HG02610 (cell line): ENCODE data around the gene VWC2.

Source experiments
- ATAC-seq: cut with Tn5 transposase; IDR thresholded peaks from one replicate; pipeline ENCODE4 v1.9.1; 2021; ENCODE audit warnings: mild to moderate bottlenecking, moderate library complexity; ENCODE audit not compliant: unreplicated experiment

Gene VWC2

GRCh38 chr7:49781996-49782395, 8.6 kb downstream of the VWC2 start:
- ATAC-seq = no peak

GRCh38 chr7:49783446-49783845, 10.0 kb downstream of the VWC2 start:
- ATAC-seq = no peak

GRCh38 chr7:49787980-49788379, 14.5 kb downstream of the VWC2 start:
- no peak for ATAC-seq

- no peak for ATAC-seq
These were observed 15.1 kb downstream of the VWC2 start for GRCh38 chr7:49788455-49789059.

GRCh38 chr7:49789736-49790135, 16.3 kb downstream of the VWC2 start:
- no peak for ATAC-seq

- no peak for ATAC-seq
These were observed 16.8 kb downstream of the VWC2 start for GRCh38 chr7:49790209-49790608.

GRCh38 chr7:49791088-49791741, 17.8 kb downstream of the VWC2 start:
- ATAC-seq = peak; percentile 74

- no peak for ATAC-seq
These were observed 24.7 kb downstream of the VWC2 start for GRCh38 chr7:49797987-49798660.

- ATAC-seq = no peak
These were observed 26.6 kb downstream of the VWC2 start for GRCh38 chr7:49800031-49800430.

- ATAC-seq = no peak
These were observed 29.2 kb downstream of the VWC2 start for GRCh38 chr7:49802600-49802999.

GRCh38 chr7:49803812-49804211, 30.4 kb downstream of the VWC2 start:
- no peak for ATAC-seq

GRCh38 chr7:49805371-49806007, 32.1 kb downstream of the VWC2 start:
- ATAC-seq = no peak

- no peak for ATAC-seq
These were observed 39.1 kb downstream of the VWC2 start for GRCh38 chr7:49812534-49812933.

GRCh38 chr7:49817279-49817678, 43.8 kb downstream of the VWC2 start:
- no peak for ATAC-seq

- no peak for ATAC-seq
These were observed 47.7 kb downstream of the VWC2 start for GRCh38 chr7:49821181-49821580.

- no peak for ATAC-seq
These were observed 49.4 kb downstream of the VWC2 start for GRCh38 chr7:49822856-49823255.

- no peak for ATAC-seq
These were observed 50.1 kb downstream of the VWC2 start for GRCh38 chr7:49823566-49823965.

- no peak for ATAC-seq
These were observed 66.6 kb downstream of the VWC2 start for GRCh38 chr7:49839863-49840645.

- ATAC-seq = no peak
These were observed 67.4 kb downstream of the VWC2 start for GRCh38 chr7:49840751-49841405.

- ATAC-seq = no peak
These were observed 72.2 kb downstream of the VWC2 start for GRCh38 chr7:49845626-49846025.
